Kidney capillary endothelial cell (primary cell): ENCODE data around the gene FAM163B.

Source experiments
- DNase-seq: peaks from one replicate; pipeline ENCODE4 v3.0.0-alpha.2; 2018; ENCODE audit warnings: low spot score

Gene FAM163B

GRCh38 chr9:133609311-133610098 is at the start of gene FAM163B:
Gene FAM163B, minus strand, starts transcription at chr9:133609389. Its CDS starts 29,166 bp downstream, at chr9:133580223.
- peak; percentile 45 for DNase-seq

- no peak for DNase-seq
These were observed 48.0 kb upstream of the FAM163B start for GRCh38 chr9:133657120-133657661.

- DNase-seq: no peak
These were observed 47.3 kb upstream of the FAM163B start for GRCh38 chr9:133656211-133657119.

GRCh38 chr9:133655701-133656100 is 46.5 kb upstream of the FAM163B start:
- DNase-seq: no peak

- DNase-seq: no peak
These were observed 45.8 kb upstream of the FAM163B start for GRCh38 chr9:133654736-133655657.

- no peak for DNase-seq
These were observed 44.4 kb upstream of the FAM163B start for GRCh38 chr9:133653638-133654037.

GRCh38 chr9:133650026-133650425 is 40.8 kb upstream of the FAM163B start:
- no peak for DNase-seq

GRCh38 chr9:133649194-133649593 is 40.0 kb upstream of the FAM163B start:
- no peak for DNase-seq

- DNase-seq: no peak
These were observed 38.7 kb upstream of the FAM163B start for GRCh38 chr9:133647765-133648469.

GRCh38 chr9:133647148-133647547 is 38.0 kb upstream of the FAM163B start:
- no peak for DNase-seq

- no peak for DNase-seq
These were observed 36.0 kb upstream of the FAM163B start for GRCh38 chr9:133645021-133645765.

GRCh38 chr9:133643978-133644760 is 35.0 kb upstream of the FAM163B start:
- no peak for DNase-seq

- DNase-seq: no peak
These were observed 34.2 kb upstream of the FAM163B start for GRCh38 chr9:133643362-133643755.

- DNase-seq: peak; percentile 30
These were observed 33.6 kb upstream of the FAM163B start for GRCh38 chr9:133642708-133643361.

- no peak for DNase-seq
These were observed 32.8 kb upstream of the FAM163B start for GRCh38 chr9:133641861-133642595.

GRCh38 chr9:133641396-133641655 is 32.1 kb upstream of the FAM163B start:
- DNase-seq: no peak

GRCh38 chr9:133640580-133641395 is 31.6 kb upstream of the FAM163B start:
- no peak for DNase-seq

- no peak for DNase-seq
These were observed 31.0 kb upstream of the FAM163B start for GRCh38 chr9:133640160-133640559.
